ENCODE measurements around the gene ABL1.

Gene ABL1

DNA sequence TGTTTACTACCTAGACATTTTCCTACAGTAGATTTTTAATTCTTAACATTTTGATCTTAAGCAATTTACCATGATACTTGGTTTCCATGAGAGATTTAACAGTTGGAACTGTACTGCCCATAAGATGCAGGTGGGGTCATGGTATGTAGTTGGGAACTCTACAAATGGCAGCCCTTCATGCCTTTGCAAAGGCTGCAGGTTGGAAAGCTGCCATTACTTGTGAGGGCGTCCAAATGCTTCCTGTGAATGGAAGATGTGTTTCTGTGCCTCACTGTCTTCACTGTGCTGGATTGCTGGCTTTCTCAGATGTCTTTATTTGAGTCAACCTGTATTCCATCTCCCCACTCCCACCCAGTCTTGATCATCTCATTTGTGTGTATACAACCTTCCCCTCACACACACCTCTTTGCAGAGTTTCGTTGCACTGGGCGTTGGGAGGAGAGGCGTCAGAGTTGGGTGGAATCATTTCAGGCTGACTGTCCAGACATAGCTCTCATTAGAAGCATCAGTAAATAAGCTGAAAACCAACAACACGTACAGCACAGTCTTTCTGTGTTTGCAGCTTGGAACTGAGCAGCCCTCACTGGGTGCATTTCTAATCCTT lies 14.8 kb upstream of the ABL1 start:
- DNase-seq (ENCODE audit: extremely low read depth, low read depth), result no peak
- TF ChIP-seq, protein P1, sequence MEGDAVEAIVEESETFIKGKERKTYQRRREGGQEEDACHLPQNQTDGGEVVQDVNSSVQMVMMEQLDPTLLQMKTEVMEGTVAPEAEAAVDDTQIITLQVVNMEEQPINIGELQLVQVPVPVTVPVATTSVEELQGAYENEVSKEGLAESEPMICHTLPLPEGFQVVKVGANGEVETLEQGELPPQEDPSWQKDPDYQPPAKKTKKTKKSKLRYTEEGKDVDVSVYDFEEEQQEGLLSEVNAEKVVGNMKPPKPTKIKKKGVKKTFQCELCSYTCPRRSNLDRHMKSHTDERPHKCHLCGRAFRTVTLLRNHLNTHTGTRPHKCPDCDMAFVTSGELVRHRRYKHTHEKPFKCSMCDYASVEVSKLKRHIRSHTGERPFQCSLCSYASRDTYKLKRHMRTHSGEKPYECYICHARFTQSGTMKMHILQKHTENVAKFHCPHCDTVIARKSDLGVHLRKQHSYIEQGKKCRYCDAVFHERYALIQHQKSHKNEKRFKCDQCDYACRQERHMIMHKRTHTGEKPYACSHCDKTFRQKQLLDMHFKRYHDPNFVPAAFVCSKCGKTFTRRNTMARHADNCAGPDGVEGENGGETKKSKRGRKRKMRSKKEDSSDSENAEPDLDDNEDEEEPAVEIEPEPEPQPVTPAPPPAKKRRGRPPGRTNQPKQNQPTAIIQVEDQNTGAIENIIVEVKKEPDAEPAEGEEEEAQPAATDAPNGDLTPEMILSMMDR (IDR thresholded peaks at IDR 0.05; ENCODE audit: low read depth, low read length), result no peak

DNA sequence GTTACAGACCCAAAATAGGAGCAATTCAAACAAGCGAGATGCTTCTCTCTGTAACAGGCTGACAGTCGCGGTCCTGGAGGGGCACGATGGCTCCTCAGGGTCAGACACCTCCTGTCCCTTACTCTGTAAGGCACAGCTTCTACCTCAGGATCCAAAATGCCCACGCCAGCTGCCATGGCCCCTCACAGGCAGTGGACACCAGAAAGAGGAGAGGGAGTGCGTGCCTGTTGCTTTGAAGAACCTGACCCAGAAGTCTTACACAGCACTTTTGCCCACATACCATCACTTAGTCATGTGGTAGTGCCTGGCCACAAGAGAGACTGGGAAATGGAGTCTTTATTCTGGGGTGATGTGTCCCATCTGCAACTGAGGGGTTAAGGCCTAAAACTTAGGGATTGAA lies 11.6 kb upstream of the ABL1 start:
- TF ChIP-seq, protein P1 (IDR thresholded peaks at IDR 0.05; ENCODE audit: low read depth, low read length), result no peak
- DNase-seq (ENCODE audit: extremely low read depth, low read depth), result no peak

DNA sequence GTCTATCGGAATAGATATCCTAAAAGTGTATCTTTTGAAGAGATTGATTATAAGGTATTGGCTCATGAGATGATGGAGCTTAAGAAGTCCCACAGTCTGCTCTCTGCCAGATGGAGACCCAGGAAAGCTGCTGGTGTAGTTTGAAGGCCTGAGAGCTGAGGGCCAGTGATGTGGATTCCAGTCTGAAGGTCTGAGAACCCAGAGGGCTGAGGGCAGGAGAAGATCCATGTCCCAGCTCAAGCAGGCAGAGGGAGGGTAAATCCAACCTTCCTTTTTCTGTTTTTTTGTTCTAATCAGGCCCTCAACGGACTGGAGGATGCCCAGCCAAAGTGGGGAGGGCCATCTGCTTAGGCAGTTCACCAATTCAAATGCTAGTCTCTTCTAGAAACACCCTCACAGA lies 11.0 kb upstream of the ABL1 start:
- no peak for DNase-seq (ENCODE audit: extremely low read depth, low read depth)
- TF ChIP-seq, protein P1 (IDR thresholded peaks at IDR 0.05; ENCODE audit: low read depth, low read length), result no peak

DNA sequence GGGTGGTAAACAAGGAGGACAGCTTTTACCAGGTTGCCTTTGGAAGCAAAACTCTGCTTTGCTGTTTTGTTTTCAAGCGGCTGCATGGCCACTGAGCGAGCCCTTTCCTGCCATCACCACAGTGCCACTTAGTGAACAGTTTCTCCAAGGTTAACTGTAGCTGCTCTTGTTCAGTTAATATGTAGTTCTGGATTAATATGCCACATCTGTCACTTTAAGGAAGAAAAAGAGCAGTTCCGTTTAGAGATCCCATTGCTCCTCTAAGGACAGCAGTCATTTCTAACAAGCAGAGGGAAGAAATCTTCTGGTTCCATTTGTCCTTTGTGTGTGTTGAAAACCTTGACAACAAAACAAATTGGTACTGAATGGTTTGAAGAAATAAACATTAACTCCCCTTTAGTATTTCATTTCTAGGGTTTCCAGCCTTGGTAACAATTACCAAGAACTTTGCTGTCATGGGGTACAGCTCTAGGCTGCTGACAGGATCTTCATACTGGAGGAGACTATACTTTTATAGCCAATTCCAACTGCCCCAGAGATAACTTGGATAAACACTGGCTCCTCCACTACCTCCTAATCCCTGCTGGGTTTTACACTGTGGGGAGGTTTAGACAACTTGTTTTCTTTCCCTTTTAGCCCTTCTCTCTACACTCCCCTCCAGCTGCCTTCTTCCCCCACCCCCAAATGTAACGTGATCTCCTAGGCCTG lies 10.3 kb upstream of the ABL1 start:
- TF ChIP-seq, protein P1 (IDR thresholded peaks at IDR 0.05; ENCODE audit: low read depth, low read length), result no peak
- DNase-seq (ENCODE audit: extremely low read depth, low read depth), result no peak

DNA sequence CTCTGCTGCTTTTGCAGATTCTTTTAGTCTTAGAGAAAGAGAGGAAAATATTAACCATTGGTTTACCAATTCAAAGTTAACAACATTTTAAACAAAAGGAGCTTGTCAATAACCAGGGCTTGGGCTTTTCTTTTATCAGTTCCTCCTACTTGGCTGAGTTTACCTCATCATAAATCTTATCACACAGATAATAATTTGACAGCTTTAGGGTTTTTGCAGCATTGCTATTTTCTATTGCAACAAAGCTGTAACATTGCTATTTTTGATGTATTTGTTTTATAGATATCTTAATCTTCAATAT lies 9.8 kb upstream of the ABL1 start:
- TF ChIP-seq, protein P1 (IDR thresholded peaks at IDR 0.05; ENCODE audit: low read depth, low read length), result no peak

DNA sequence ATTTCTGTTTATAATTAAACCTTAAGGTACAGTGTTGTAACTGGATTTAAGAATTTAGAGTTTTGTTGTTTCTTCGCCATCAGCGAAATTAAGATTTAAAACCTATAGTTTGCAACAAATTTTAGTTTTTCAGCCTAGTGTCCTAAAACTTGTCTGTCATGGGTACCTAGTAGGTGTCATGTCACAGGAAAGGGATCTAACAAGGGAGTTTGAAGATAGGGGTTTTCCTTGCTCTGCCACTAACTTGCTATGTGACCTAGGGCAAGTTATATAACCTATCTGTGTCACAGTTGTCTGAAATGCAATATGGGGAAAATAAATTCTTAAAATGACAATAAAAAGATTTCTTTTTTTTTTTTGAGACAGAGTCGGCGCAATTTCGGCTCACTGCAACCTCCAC lies 9.2 kb upstream of the ABL1 start:
- no peak for DNase-seq (ENCODE audit: extremely low read depth, low read depth)
- TF ChIP-seq, protein P1 (IDR thresholded peaks at IDR 0.05; ENCODE audit: low read depth, low read length), result no peak

More for the DNA sequence above, 9.8 kb upstream of the ABL1 start:
- DNase-seq (ENCODE audit: extremely low read depth, low read depth), result no peak

DNA sequence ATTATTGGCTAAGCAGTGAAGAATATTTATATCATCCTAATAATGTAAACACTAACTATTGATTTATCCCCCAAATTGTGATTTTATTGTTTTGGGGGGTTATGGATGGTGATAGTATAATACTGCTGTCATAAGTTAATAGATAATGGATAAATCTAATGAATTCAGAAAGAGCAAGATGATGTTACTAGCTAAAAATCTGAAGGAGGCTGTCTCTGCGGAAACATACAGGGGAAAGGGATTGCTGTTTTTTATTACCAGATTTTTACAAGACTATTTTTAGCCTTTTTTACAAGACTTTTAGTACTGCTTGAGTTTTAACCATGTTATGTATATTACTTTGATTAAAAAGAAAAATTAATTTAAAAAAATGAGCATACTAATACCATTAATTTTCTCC lies 5.3 kb upstream of the ABL1 start:
- DNase-seq (ENCODE audit: extremely low read depth, low read depth), result no peak
- TF ChIP-seq, protein P1 (IDR thresholded peaks at IDR 0.05; ENCODE audit: low read depth, low read length), result no peak

All from AG09319 (cell line).